Endodermal cell (in vitro differentiated cells): ENCODE measurements around the gene FRY. TPM values are rescaled to one million over a fixed set of nuclear protein-coding genes. Genes with fewer than 3 reads are reported as not detected.

Experiments
- DNase-seq: peaks from one replicate; pipeline ENCODE4 v3.0.0-alpha.2; 2017
- H3K27ac ChIP-seq: 2 replicates; pipeline ENCODE4 v1.5.1; 2013; ENCODE audit warnings: mild to moderate bottlenecking, low read depth, low read length, moderate library complexity
- H3K27me3 ChIP-seq: 2 replicates; pipeline ENCODE4 v1.6.1; 2013; ENCODE audit warnings: mild to moderate bottlenecking, low read length, moderate library complexity; ENCODE audit not compliant: insufficient read depth, control insufficient read depth, poor library complexity, severe bottlenecking
- H3K36me3 ChIP-seq: 2 replicates; pipeline ENCODE4 v1.7.0; 2013; ENCODE audit warnings: mild to moderate bottlenecking, low read length, moderate library complexity; ENCODE audit not compliant: control insufficient read depth, insufficient read depth
- H3K4me1 ChIP-seq: one replicate; pipeline ENCODE4 v1.7.0; 2013; ENCODE audit warnings: low read length; ENCODE audit not compliant: control insufficient read depth, insufficient read depth
- H3K4me3 ChIP-seq: 2 replicates; pipeline ENCODE4 v1.5.1; 2013; ENCODE audit warnings: mild to moderate bottlenecking, low read length, moderate library complexity
- H3K9ac ChIP-seq: 2 replicates; pipeline ENCODE4 v1.6.1; 2013; ENCODE audit warnings: mild to moderate bottlenecking, low read length, moderate library complexity; ENCODE audit not compliant: poor library complexity, severe bottlenecking; ENCODE audit errors: extremely low read depth
- H3K9me3 ChIP-seq: 2 replicates; pipeline ENCODE4 v1.6.1; 2013; ENCODE audit warnings: mild to moderate bottlenecking, low read length, moderate library complexity; ENCODE audit not compliant: control insufficient read depth
- H3K27ac Mint-ChIP-seq: 2 replicates; pipeline ENCODE4 v1.8.0; 2020; ENCODE audit warnings: mixed read lengths
- H3K27me3 Mint-ChIP-seq: 2 replicates; pipeline ENCODE4 v1.8.0; 2021; ENCODE audit warnings: mild to moderate bottlenecking, mixed read lengths; ENCODE audit not compliant: insufficient read depth
- H3K36me3 Mint-ChIP-seq: 2 replicates; pipeline ENCODE4 v1.8.0; 2020; ENCODE audit warnings: low read depth, mixed read lengths
- H3K4me1 Mint-ChIP-seq: 2 replicates; pipeline ENCODE4 v1.8.0; 2020; ENCODE audit warnings: mixed read lengths
- H3K4me3 Mint-ChIP-seq: 2 replicates; pipeline ENCODE4 v1.8.0; 2020; ENCODE audit warnings: mild to moderate bottlenecking, moderate library complexity, mixed read lengths
- H3K9me3 Mint-ChIP-seq: 2 replicates; pipeline ENCODE4 v1.8.0; 2020; ENCODE audit warnings: mild to moderate bottlenecking, mixed read lengths
- WGBS, 2 experiments: methylation state at CpG; one replicate each; pipeline versions ENCODE4 v1.1.5 to v1.1.7; 2013; ENCODE audit warnings: missing lambda C conversion rate in 2 of 2, mixed read lengths in 1 of 2; ENCODE audit not compliant: insufficient coverage in 1 of 2, insufficient read length in 1 of 2; 5-methylcytosine and 5-hydroxymethylcytosine counted together
- total RNA-seq, 2 donors: library from RNA; stranded (reverse); fragmentation: NEBNext Ultra II Directional in 1 of 2; extraction: Animal tissue kit (Norgen Biotek cat#: 25700) in 1 of 2; gene quantifications; 2 replicates in 1 of 2; 3 replicates in 1 of 2; pipeline ENCODE4 v1.2.1, GENCODE V29; 2021
- TF ChIP-seq, protein P1 (sequence below): fragments of 200-600 bp; sonication (generic); conservative IDR thresholded peaks from 2 replicates; pipeline ENCODE4 v1.5.0; 2021; ENCODE audit warnings: antibody characterized with exemption, mild to moderate bottlenecking

Gene FRY
- total RNA-seq, 2 donors from 2014 or later: 20.1 to 30.8 TPM

GRCh38 chr13:32202268-32202667, 170.7 kb downstream of the FRY start:
- WGBS, 2 experiments: 83 to 94% methylated on average over 4 to 5 of the region's 6 CpGs
- H3K27ac Mint-ChIP-seq: no peak overlapping the region

GRCh38 chr13:32203221-32203620, 171.6 kb downstream of the FRY start:
- Mint-ChIP-seq H3K27ac (no peak overlapping the region), H3K36me3 (peaks cover 3% of the 10 kb centered on the region), H3K4me3 (no peak overlapping the region), H3K27me3 (no peaks in the 10 kb centered on the region), H3K4me1 (peaks cover 12% of the 10 kb centered on the region), H3K9me3 (no peaks in the 10 kb centered on the region)
- no peak overlapping the region for H3K4me3 ChIP-seq
- TF ChIP-seq, protein P1, sequence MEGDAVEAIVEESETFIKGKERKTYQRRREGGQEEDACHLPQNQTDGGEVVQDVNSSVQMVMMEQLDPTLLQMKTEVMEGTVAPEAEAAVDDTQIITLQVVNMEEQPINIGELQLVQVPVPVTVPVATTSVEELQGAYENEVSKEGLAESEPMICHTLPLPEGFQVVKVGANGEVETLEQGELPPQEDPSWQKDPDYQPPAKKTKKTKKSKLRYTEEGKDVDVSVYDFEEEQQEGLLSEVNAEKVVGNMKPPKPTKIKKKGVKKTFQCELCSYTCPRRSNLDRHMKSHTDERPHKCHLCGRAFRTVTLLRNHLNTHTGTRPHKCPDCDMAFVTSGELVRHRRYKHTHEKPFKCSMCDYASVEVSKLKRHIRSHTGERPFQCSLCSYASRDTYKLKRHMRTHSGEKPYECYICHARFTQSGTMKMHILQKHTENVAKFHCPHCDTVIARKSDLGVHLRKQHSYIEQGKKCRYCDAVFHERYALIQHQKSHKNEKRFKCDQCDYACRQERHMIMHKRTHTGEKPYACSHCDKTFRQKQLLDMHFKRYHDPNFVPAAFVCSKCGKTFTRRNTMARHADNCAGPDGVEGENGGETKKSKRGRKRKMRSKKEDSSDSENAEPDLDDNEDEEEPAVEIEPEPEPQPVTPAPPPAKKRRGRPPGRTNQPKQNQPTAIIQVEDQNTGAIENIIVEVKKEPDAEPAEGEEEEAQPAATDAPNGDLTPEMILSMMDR: no peak
- no peak overlapping the region for H3K27ac ChIP-seq
- no peak overlapping the region for H3K9ac ChIP-seq
- no peaks in the 10 kb centered on the region for H3K27me3 ChIP-seq
- H3K4me1 ChIP-seq: no peaks in the 10 kb centered on the region
- H3K9me3 ChIP-seq: no peaks in the 10 kb centered on the region
- WGBS, 2 experiments: 91% methylated on average over 3 to 5 of the region's 5 CpGs
- no peak for DNase-seq
- no peaks in the 10 kb centered on the region for H3K36me3 ChIP-seq

More at GRCh38 chr13:32202268-32202667, 170.7 kb downstream of the FRY start:
- no peak overlapping the region for H3K9ac ChIP-seq
- Mint-ChIP-seq H3K4me3 (no peak overlapping the region), H3K9me3 (no peaks in the 10 kb centered on the region), H3K36me3 (peaks cover 3% of the 10 kb centered on the region), H3K27me3 (no peaks in the 10 kb centered on the region), H3K4me1 (peaks cover 12% of the 10 kb centered on the region)
- DNase-seq: no peak
- no peak overlapping the region for H3K27ac ChIP-seq
- no peaks in the 10 kb centered on the region for H3K27me3 ChIP-seq
- H3K36me3 ChIP-seq: no peaks in the 10 kb centered on the region
- TF ChIP-seq, protein P1: no peak
- H3K4me1 ChIP-seq: no peaks in the 10 kb centered on the region
- H3K9me3 ChIP-seq: no peaks in the 10 kb centered on the region
- H3K4me3 ChIP-seq: no peak overlapping the region

DNA sequence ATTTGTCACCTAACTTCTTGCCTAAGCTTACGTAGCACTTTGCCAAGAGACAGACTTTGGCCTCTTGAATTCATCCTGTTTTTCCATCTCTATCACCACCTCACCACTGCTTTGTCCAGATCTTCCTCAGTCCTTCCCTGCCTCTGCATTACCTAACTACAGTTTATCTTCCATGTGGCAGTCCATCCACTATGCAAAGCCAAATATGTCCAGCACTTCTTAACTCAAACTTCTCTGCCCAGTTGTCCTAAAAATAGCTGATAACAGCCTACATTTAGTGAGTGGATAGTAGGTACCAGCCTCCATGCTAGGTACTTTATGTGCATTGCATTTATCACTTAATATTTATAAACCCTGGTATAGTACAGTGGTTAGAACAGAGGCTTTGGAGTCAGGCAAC, 172.2 kb downstream of the FRY start:
- H3K36me3 ChIP-seq: no peaks in the 10 kb centered on the region
- WGBS, 2 experiments: 95 to 100% methylated on average over 1 of the region's 1 CpG

More for the DNA sequence above, 172.2 kb downstream of the FRY start:
- TF ChIP-seq, protein P1: no peak
- no peak overlapping the region for H3K4me3 Mint-ChIP-seq
- H3K27ac Mint-ChIP-seq: no peak overlapping the region
- Histone ChIP-seq H3K27ac (no peak overlapping the region), H3K4me3 (no peak overlapping the region), H3K4me1 (no peaks in the 10 kb centered on the region), H3K9me3 (no peaks in the 10 kb centered on the region), H3K9ac (no peak overlapping the region), H3K27me3 (no peaks in the 10 kb centered on the region)
- DNase-seq: no peak
- H3K36me3 Mint-ChIP-seq: no peaks in the 10 kb centered on the region
- no peaks in the 10 kb centered on the region for H3K9me3 Mint-ChIP-seq
- H3K27me3 Mint-ChIP-seq: no peaks in the 10 kb centered on the region
- H3K4me1 Mint-ChIP-seq: peaks cover 12% of the 10 kb centered on the region
